ENCODE results near the gene RGL4. TPM values are rescaled to one million over a fixed set of nuclear protein-coding genes. Genes with fewer than 3 reads are reported as not detected.

RGL4 gene
- total and polyA plus RNA-seq, 2 donors from 2014 or later: 0.60 to 0.80 TPM

DNA sequence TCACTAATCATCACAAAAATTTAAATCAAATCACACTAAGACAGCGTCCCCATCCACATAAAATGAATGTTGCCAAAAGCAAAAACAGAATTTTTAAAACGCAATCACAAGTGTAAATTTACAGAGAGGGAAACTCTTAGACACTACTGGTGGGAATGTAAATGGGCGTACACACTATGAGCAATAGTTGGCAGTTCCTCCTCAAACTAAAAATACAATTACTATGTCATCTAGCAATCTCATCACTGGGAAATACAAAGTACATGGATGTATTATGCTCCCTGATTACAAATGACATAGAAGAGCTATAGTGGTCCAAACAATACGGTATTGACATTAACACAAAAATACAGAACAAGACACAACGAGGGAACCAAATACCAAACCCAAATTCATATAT lies 8.7 kb upstream of the RGL4 start:
- Histone ChIP-seq H3K9ac (ENCODE audit: low read length in 3 of 3) (no peak overlapping the region), H3K4me1 (ENCODE audit: control insufficient read depth in 2 of 3, insufficient read depth in 2 of 3, low read depth in 1 of 3, low read length in 3 of 3) (peaks cover 0 to 6% (median 0%) of the 10 kb centered on the region in 3 donors), H3K4me3 (ENCODE audit: low read length in 3 of 3) (no peak overlapping the region), H3K27me3 (ENCODE audit: control insufficient read depth, insufficient read depth, low read length) (no peaks in the 10 kb centered on the region), H3K9me3 (ENCODE audit: control insufficient read depth in 2 of 3, insufficient read depth in 1 of 3, low read length in 3 of 3) (no peaks in the 10 kb centered on the region), H3K36me3 (ENCODE audit: control insufficient read depth in 2 of 3, insufficient read depth in 3 of 3, low read length in 3 of 3) (peaks cover 0 to 26% (median 7%) of the 10 kb centered on the region in 3 donors), H3K27ac (ENCODE audit: low read depth in 2 of 2, low read length in 2 of 2) (no peak overlapping the region)
- DNase-seq: no peak
- TF ChIP-seq CTCF (IDR thresholded peaks at IDR 0.05; ENCODE audit: borderline replicate concordance, extremely low read depth, insufficient read depth): no peak
- no peak for FAIRE-seq
- intact Hi-C loops (cut with DNase I): no loop called here

- intact Hi-C loops (cut with DNase I): no loop called here
- Histone ChIP-seq H3K36me3 (ENCODE audit: control insufficient read depth in 2 of 3, insufficient read depth in 3 of 3, low read length in 3 of 3) (peaks cover 0 to 26% (median 7%) of the 10 kb centered on the region in 3 donors), H3K27me3 (ENCODE audit: control insufficient read depth, insufficient read depth, low read length) (no peaks in the 10 kb centered on the region)
These were observed 7.9 kb upstream of the RGL4 start for GRCh38 chr22:23682827-23683355.

DNA sequence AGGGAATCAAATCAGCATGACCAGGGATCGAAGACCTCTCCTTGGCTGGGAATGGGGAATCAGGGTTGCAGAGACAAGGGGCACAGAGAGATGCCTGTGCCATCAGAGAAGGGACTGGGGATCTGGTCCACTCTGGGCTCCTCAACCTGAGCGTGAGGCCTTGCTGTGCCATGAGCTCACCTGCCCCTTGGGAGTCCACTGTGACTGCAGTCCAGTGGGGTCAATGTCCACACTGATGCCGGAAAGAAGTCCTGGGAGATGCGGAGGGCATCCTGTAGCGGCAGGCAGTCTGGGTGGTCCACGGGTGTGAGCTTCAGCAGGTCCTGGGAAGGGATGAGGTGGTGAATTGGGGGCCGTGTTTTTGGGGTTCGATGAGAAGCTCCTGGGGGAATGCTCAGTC lies 7.3 kb upstream of the RGL4 start:
- TF ChIP-seq CTCF (IDR thresholded peaks at IDR 0.05; ENCODE audit: borderline replicate concordance, extremely low read depth, insufficient read depth): no peak
- peaks cover 0 to 6% (median 0%) of the 10 kb centered on the region in 3 donors for H3K4me1 ChIP-seq (ENCODE audit: control insufficient read depth in 2 of 3, insufficient read depth in 2 of 3, low read depth in 1 of 3, low read length in 3 of 3)
- FAIRE-seq (no peak), DNase-seq (no peak)
- H3K9me3 ChIP-seq (ENCODE audit: control insufficient read depth in 2 of 3, insufficient read depth in 1 of 3, low read length in 3 of 3): no peaks in the 10 kb centered on the region
- H3K4me3 ChIP-seq (ENCODE audit: low read length in 3 of 3): no peak overlapping the region
- intact Hi-C loops (cut with DNase I): no loop called here
- H3K9ac ChIP-seq (ENCODE audit: low read length in 3 of 3): no peak overlapping the region
- H3K27ac ChIP-seq (ENCODE audit: low read depth in 2 of 2, low read length in 2 of 2): no peak overlapping the region
- H3K27me3 ChIP-seq (ENCODE audit: control insufficient read depth, insufficient read depth, low read length): no peaks in the 10 kb centered on the region
- H3K36me3 ChIP-seq (ENCODE audit: control insufficient read depth in 2 of 3, insufficient read depth in 3 of 3, low read length in 3 of 3): peaks cover 0 to 26% (median 7%) of the 10 kb centered on the region in 3 donors

More at GRCh38 chr22:23682827-23683355, 7.9 kb upstream of the RGL4 start:
- no peak for TF ChIP-seq CTCF (IDR thresholded peaks at IDR 0.05; ENCODE audit: borderline replicate concordance, extremely low read depth, insufficient read depth)
- DNase-seq (no peak), FAIRE-seq (no peak)
- no peak overlapping the region for H3K4me3 ChIP-seq (ENCODE audit: low read length in 3 of 3)
- no peak overlapping the region for H3K9ac ChIP-seq (ENCODE audit: low read length in 3 of 3)
- no peaks in the 10 kb centered on the region for H3K9me3 ChIP-seq (ENCODE audit: control insufficient read depth in 2 of 3, insufficient read depth in 1 of 3, low read length in 3 of 3)
- peaks cover 0 to 6% (median 0%) of the 10 kb centered on the region in 3 donors for H3K4me1 ChIP-seq (ENCODE audit: control insufficient read depth in 2 of 3, insufficient read depth in 2 of 3, low read depth in 1 of 3, low read length in 3 of 3)
- H3K27ac ChIP-seq (ENCODE audit: low read depth in 2 of 2, low read length in 2 of 2): no peak overlapping the region

DNA sequence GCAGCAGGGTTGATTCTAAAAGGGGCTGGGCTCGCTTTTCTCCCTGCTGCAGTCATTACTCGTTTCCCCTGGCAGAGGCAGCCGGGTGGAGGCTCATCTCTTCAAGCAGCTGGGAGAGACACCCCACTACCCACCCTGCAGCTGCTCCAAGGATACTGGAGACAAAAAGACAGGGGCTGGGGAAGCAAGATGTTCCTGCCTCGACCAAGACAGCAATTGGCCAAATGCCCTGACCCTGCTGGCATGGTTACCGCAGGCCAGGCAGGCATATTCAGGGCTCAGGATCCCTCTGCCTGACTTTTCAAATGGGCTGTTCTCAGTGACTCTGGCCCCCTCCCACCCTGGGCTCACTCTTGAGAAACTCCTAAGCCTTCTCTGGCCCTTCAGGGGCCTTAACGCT lies 6.8 kb upstream of the RGL4 start:
- no peaks in the 10 kb centered on the region for H3K27me3 ChIP-seq (ENCODE audit: control insufficient read depth, insufficient read depth, low read length)
- peaks cover 0 to 6% (median 0%) of the 10 kb centered on the region in 3 donors for H3K4me1 ChIP-seq (ENCODE audit: control insufficient read depth in 2 of 3, insufficient read depth in 2 of 3, low read depth in 1 of 3, low read length in 3 of 3)
- no peak for DNase-seq
- no peak for FAIRE-seq
- no peaks in the 10 kb centered on the region for H3K9me3 ChIP-seq (ENCODE audit: control insufficient read depth in 2 of 3, insufficient read depth in 1 of 3, low read length in 3 of 3)
- intact Hi-C loops (cut with DNase I): no loop called here
- H3K36me3 ChIP-seq (ENCODE audit: control insufficient read depth in 2 of 3, insufficient read depth in 3 of 3, low read length in 3 of 3): peaks cover 0 to 26% (median 7%) of the 10 kb centered on the region in 3 donors
- no peak overlapping the region for H3K27ac ChIP-seq (ENCODE audit: low read depth in 2 of 2, low read length in 2 of 2)
- H3K9ac ChIP-seq (ENCODE audit: low read length in 3 of 3): no peak overlapping the region
- no peak overlapping the region for H3K4me3 ChIP-seq (ENCODE audit: low read length in 3 of 3)
- no peak for TF ChIP-seq CTCF (IDR thresholded peaks at IDR 0.05; ENCODE audit: borderline replicate concordance, extremely low read depth, insufficient read depth)
